HG03108 (cell line): ENCODE measurements around the gene PCSK9.
"Not testable (repeated sequence)": the region's sequence is repeated elsewhere in the genome, so short reads cannot be mapped to it uniquely, and the experiment has no call there.

Source experiments
- ATAC-seq: cut with Tn5 transposase; IDR thresholded peaks from one replicate; pipeline ENCODE4 v1.9.1; 2021; ENCODE audit warnings: moderate library complexity; ENCODE audit not compliant: unreplicated experiment

PCSK9 gene

GRCh38 chr1:55076356-55076755 lies 37.0 kb downstream of the PCSK9 start:
- no peak for ATAC-seq

GRCh38 chr1:55078470-55078869 lies 39.1 kb downstream of the PCSK9 start:
- no peak for ATAC-seq

- no peak for ATAC-seq
Measured at GRCh38 chr1:55079651-55080050, 40.3 kb downstream of the PCSK9 start.

GRCh38 chr1:55081188-55081904 lies 42.0 kb downstream of the PCSK9 start:
- ATAC-seq: no peak

- ATAC-seq: no peak
Measured at GRCh38 chr1:55081905-55082296, 42.6 kb downstream of the PCSK9 start.

GRCh38 chr1:55084257-55084656 lies 44.9 kb downstream of the PCSK9 start:
- ATAC-seq: no peak

- no peak for ATAC-seq
Measured at GRCh38 chr1:55087439-55087838, 48.1 kb downstream of the PCSK9 start.

GRCh38 chr1:55088413-55088812 lies 49.1 kb downstream of the PCSK9 start:
- ATAC-seq: no peak

GRCh38 chr1:55089683-55090082 lies 50.3 kb downstream of the PCSK9 start:
- no peak for ATAC-seq

- no peak for ATAC-seq
Measured at GRCh38 chr1:55092475-55092874, 53.1 kb downstream of the PCSK9 start.

GRCh38 chr1:55095095-55095494 lies 55.7 kb downstream of the PCSK9 start:
- no peak for ATAC-seq

- no peak for ATAC-seq
Measured at GRCh38 chr1:55103891-55104290, 64.5 kb downstream of the PCSK9 start.

GRCh38 chr1:55107101-55107500 lies 67.8 kb downstream of the PCSK9 start:
- no peak for ATAC-seq

- not testable (repeated sequence) for ATAC-seq
Measured at GRCh38 chr1:55109005-55109404, 69.7 kb downstream of the PCSK9 start.
